IMR-90 (cell line): ENCODE data around the gene EPB41L4A. TPM values are rescaled to one million over a fixed set of nuclear protein-coding genes. Genes with fewer than 3 reads are reported as not detected.

Experiments used
- ATAC-seq: fragments of 200-7000 bp; cut with Tn5 transposase; 2 replicates; pipeline ENCODE4 v1.9.1; 2020; ENCODE audit warnings: low read depth, mild to moderate bottlenecking, moderate library complexity
- BruUV-seq: library from RNA; stranded (reverse); fragments of 400-500 nt; replicated peaks from 2 replicates; lab custom pipeline; 2021; lab: Mats Ljungman, UMichigan
- CTCF ChIA-PET: fragments of 300-600 bp; formaldehyde crosslinking; extraction: SDS; loops from one replicate; lab custom pipeline; 2021; ENCODE audit warnings: antibody characterized with exemption; lab: Yijun Ruan, JAX
- POLR2A ChIA-PET: fragments of 300-600 bp; sonication (Branson Sonifier 250); formaldehyde crosslinking; loops from one replicate; lab custom pipeline; 2022; ENCODE audit warnings: antibody characterized with exemption; ENCODE audit not compliant: unreplicated experiment; lab: Charles Lee
- DNase-seq: peaks from one replicate; pipeline ENCODE4 v3.0.0; 2013
- H2AFZ ChIP-seq: replicated peaks from 2 replicates; pipeline ENCODE3; 2013; ENCODE audit warnings: low read length, mild to moderate bottlenecking; ENCODE audit not compliant: poor library complexity
- H2AK5ac ChIP-seq: 2 replicates; pipeline ENCODE4 v1.6.1; 2013; ENCODE audit warnings: low read depth, low read length, inconsistent platforms
- H2AK9ac ChIP-seq: replicated peaks from 2 replicates; pipeline ENCODE3; 2013; ENCODE audit warnings: mild to moderate bottlenecking, low read depth, low read length, moderate library complexity; ENCODE audit not compliant: poor library complexity
- H2BK120ac ChIP-seq: 2 replicates; pipeline ENCODE4 v1.6.1; 2013; ENCODE audit warnings: low read depth, low read length, inconsistent platforms
- H2BK15ac ChIP-seq: 3 replicates; pipeline ENCODE4 v1.6.1; 2013; ENCODE audit warnings: low read depth, low read length, inconsistent platforms
- H2BK20ac ChIP-seq: 2 replicates; pipeline ENCODE4 v1.6.1; 2013; ENCODE audit warnings: low read depth, mild to moderate bottlenecking, inconsistent platforms, low read length, moderate library complexity
- H2BK5ac ChIP-seq: 2 replicates; pipeline ENCODE4 v1.6.1; 2013; ENCODE audit warnings: mild to moderate bottlenecking, low read depth, low read length, inconsistent platforms; ENCODE audit not compliant: poor library complexity, severe bottlenecking
- H3K14ac ChIP-seq: replicated peaks from 2 replicates; pipeline ENCODE4 v1.6.1; 2013; ENCODE audit warnings: low read depth, low read length, inconsistent platforms
- H3K18ac ChIP-seq: 2 replicates; pipeline ENCODE4 v1.6.1; 2013; ENCODE audit warnings: low read depth, low read length, control low read depth
- H3K23ac ChIP-seq: 2 replicates; pipeline ENCODE4 v1.6.1; 2013; ENCODE audit warnings: low read depth, low read length, inconsistent platforms
- H3K27ac ChIP-seq: 2 replicates; pipeline ENCODE4 v1.5.1; 2013; ENCODE audit warnings: mild to moderate bottlenecking, control low read depth, low read length; ENCODE audit not compliant: insufficient read depth
- H3K27me3 ChIP-seq: 2 replicates; pipeline ENCODE4 v1.6.1; 2013; ENCODE audit warnings: low read length; ENCODE audit not compliant: control insufficient read depth, insufficient read depth
- H3K36me3 ChIP-seq: 2 replicates; pipeline ENCODE4 v1.6.1; 2013; ENCODE audit warnings: low read length, mixed read lengths; ENCODE audit not compliant: control insufficient read depth, insufficient read depth
- H3K4ac ChIP-seq: 2 replicates; pipeline ENCODE4 v1.6.1; 2013; ENCODE audit warnings: low read depth, low read length, inconsistent platforms
- H3K4me1 ChIP-seq: 2 replicates; pipeline ENCODE4 v1.6.1; 2013; ENCODE audit warnings: low read length, mixed read lengths; ENCODE audit not compliant: control insufficient read depth, insufficient read depth
- H3K4me2 ChIP-seq: 2 replicates; pipeline ENCODE4 v1.6.1; 2013; ENCODE audit warnings: low read depth, mild to moderate bottlenecking, control low read depth, low read length, moderate library complexity
- H3K4me3 ChIP-seq: 2 replicates; pipeline ENCODE4 v1.5.1; 2013; ENCODE audit warnings: low read depth, mild to moderate bottlenecking, control low read depth, low read length, moderate library complexity; ENCODE audit not compliant: insufficient read depth
- H3K56ac ChIP-seq: 2 replicates; pipeline ENCODE4 v1.6.1; 2013; ENCODE audit warnings: low read length, inconsistent platforms; ENCODE audit not compliant: insufficient read depth; ENCODE audit errors: extremely low read depth
- H3K79me1 ChIP-seq, 2 experiments: 2 replicates each; pipeline ENCODE4 v1.6.1; 2013; ENCODE audit warnings: low read length in 2 of 2, inconsistent platforms in 1 of 2, low read depth in 1 of 2
- H3K9ac ChIP-seq: 2 replicates; pipeline ENCODE4 v1.6.1; 2013; ENCODE audit warnings: low read depth, low read length, control low read depth
- H3K9me1 ChIP-seq: 2 replicates; pipeline ENCODE4 v1.6.1; 2013; ENCODE audit warnings: low read length, inconsistent platforms; ENCODE audit not compliant: insufficient read depth
- H3K9me3 ChIP-seq: 2 replicates; pipeline ENCODE4 v1.6.1; 2013; ENCODE audit warnings: low read length; ENCODE audit not compliant: control insufficient read depth, insufficient read depth
- H4K20me1 ChIP-seq: 2 replicates; pipeline ENCODE4 v1.6.1; 2013; ENCODE audit warnings: low read length, inconsistent platforms; ENCODE audit not compliant: insufficient read depth
- H4K5ac ChIP-seq: 2 replicates; pipeline ENCODE4 v1.6.1; 2013; ENCODE audit warnings: mild to moderate bottlenecking, low read depth, low read length, control low read depth
- H4K8ac ChIP-seq, 2 experiments: 2 replicates each; pipeline ENCODE4 v1.6.1; 2013; ENCODE audit warnings: low read depth in 2 of 2, low read length in 2 of 2, control low read depth in 1 of 2, inconsistent platforms in 1 of 2
- H4K91ac ChIP-seq: 2 replicates; pipeline ENCODE4 v1.6.1; 2013; ENCODE audit warnings: low read depth, low read length, inconsistent platforms; ENCODE audit not compliant: insufficient read depth
- BHLHE40 ChIP-seq: fragments of 150-350 bp; IDR thresholded peaks from 2 replicates; pipeline ENCODE4 v1.6.1; 2016; ENCODE audit warnings: mild to moderate bottlenecking, low read depth, low read length
- CEBPB ChIP-seq: IDR thresholded peaks from 2 replicates; pipeline ENCODE4 v1.6.1; 2012; ENCODE audit warnings: low read depth, low read length, improper control_type of control experiment
- CHD1 ChIP-seq: IDR thresholded peaks from 2 replicates; pipeline ENCODE4 v1.6.1; 2012; ENCODE audit warnings: low read depth, low read length, improper control_type of control experiment
- MAFK ChIP-seq: IDR thresholded peaks from 2 replicates; pipeline ENCODE4 v1.6.1; 2012; ENCODE audit warnings: low read depth, low read length, improper control_type of control experiment
- MXI1 ChIP-seq: IDR thresholded peaks from 2 replicates; pipeline ENCODE4 v1.6.1; 2012; ENCODE audit warnings: low read depth, mild to moderate bottlenecking, low read length, moderate library complexity, borderline replicate concordance
- NFE2L2 ChIP-seq: fragments of 150-350 bp; IDR thresholded peaks from 2 replicates; pipeline ENCODE4 v1.6.1; 2016; ENCODE audit warnings: low read depth, mild to moderate bottlenecking, low read length
- POLR2A ChIP-seq: IDR thresholded peaks from 2 replicates; pipeline ENCODE4 v1.6.1; 2012; ENCODE audit warnings: mild to moderate bottlenecking, low read depth, low read length
- RAD21 ChIP-seq: IDR thresholded peaks from 2 replicates; pipeline ENCODE4 v1.6.1; 2012; ENCODE audit warnings: low read length, improper control_type of control experiment
- RCOR1 ChIP-seq: IDR thresholded peaks from 2 replicates; pipeline ENCODE4 v1.6.1; 2012; ENCODE audit warnings: mild to moderate bottlenecking, low read length, improper control_type of control experiment; ENCODE audit not compliant: insufficient replicate concordance
- SMC3 ChIP-seq: fragments of 150-350 bp; IDR thresholded peaks from 2 replicates; pipeline ENCODE4 v1.6.1; 2016; ENCODE audit warnings: low read depth, mild to moderate bottlenecking, antibody characterized with exemption, low read length, moderate library complexity
- WGBS, 2 experiments: methylation state at CpG; one replicate each; pipeline versions ENCODE4 v1.1.5 to v1.1.7; 2013; ENCODE audit warnings: missing lambda C conversion rate in 2 of 2; ENCODE audit not compliant: insufficient read length in 1 of 2; ENCODE audit errors: extremely low coverage in 2 of 2; 5-methylcytosine and 5-hydroxymethylcytosine counted together
- dilution Hi-C: fragments of 300-500 bp; cut with HindIII; formaldehyde crosslinking; loops from one replicate; pipeline ENCODE4 v1.14.3; 2018; ENCODE audit warnings: low sequenced_read_pairs; ENCODE audit not compliant: unreplicated experiment
- in situ Hi-C: fragments of 300-500 bp; cut with MboI; formaldehyde crosslinking; loops from 3 replicates; pipeline ENCODE4 v1.14.3; 2019; ENCODE audit warnings: low sequenced_read_pairs, inconsistent platforms, mixed read lengths
- intact Hi-C: fragments of 100-400 bp; cut with micrococcal nuclease; formaldehyde crosslinking; loops from 2 replicates; pipeline ENCODE4 v1.10.0; 2022
- polyA plus RNA-seq, 3 experiments: library from polyadenylated mRNA; depleted of rRNA; stranded (reverse); fragments of >200 nt; gene quantifications; 2 replicates each; pipeline ENCODE4 v1.2.3, GENCODE V29; 2012; ENCODE audit warnings: low replicate concordance in 1 of 3
- total RNA-seq: library from RNA; depleted of rRNA; stranded (reverse); fragments of >200 nt; gene quantifications from 2 replicates; pipeline ENCODE4 v1.2.3, GENCODE V29; 2012
- TF ChIP-seq, protein P1 (sequence below): fragments of 150-350 bp; IDR thresholded peaks from 2 replicates; pipeline ENCODE4 v1.6.1; 2017; ENCODE audit warnings: mild to moderate bottlenecking, antibody characterized with exemption, low read length, low read depth
- TF ChIP-seq, protein P2 (sequence below): conservative IDR thresholded peaks from 2 replicates; pipeline ENCODE4 v1.5.1; 2012; ENCODE audit warnings: mild to moderate bottlenecking, low read depth, low read length, improper control_type of control experiment

The EPB41L4A gene
- total and polyA plus RNA-seq, 2 of the 4 experiments (the other 2 are of a cell fraction): under 0.01 to 0.02 TPM

DNA sequence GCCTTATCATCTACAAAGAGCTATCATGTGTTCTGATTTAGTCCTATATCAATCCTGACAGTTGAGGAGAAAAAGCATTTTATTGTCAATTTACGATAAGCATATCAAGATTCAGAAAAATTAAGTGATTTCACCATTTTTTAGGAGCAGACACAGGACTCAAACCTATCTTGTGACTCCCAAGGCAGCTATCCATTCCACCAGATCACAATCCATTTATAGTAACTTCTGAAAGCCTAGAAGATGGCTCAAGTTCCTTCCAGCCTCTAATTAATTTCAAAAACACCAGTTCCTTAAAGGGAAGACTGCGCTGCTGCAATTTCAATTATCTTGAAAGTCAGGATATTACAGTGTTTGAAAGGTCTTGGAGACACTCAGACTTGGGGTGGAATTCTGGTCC is 114.3 kb downstream of the EPB41L4A start:
- no peaks in the 10 kb centered on the region for H3K9me1 ChIP-seq
- no peaks in the 10 kb centered on the region for H4K20me1 ChIP-seq
- intact Hi-C loops (no loop called here), in situ Hi-C loops (no loop called here), dilution Hi-C loops (no loop called here)
- no peak overlapping the region for H2BK15ac ChIP-seq
- H2AFZ ChIP-seq: no peak overlapping the region
- H3K27me3 ChIP-seq: no peaks in the 10 kb centered on the region
- no peak for DNase-seq
- H3K79me1 ChIP-seq: no peaks in the 10 kb centered on the region
- no peak for TF ChIP-seq CHD1
- TF ChIP-seq MAFK: no peak
- no peak for TF ChIP-seq MXI1
- TF ChIP-seq POLR2A: no peak
- no peak for TF ChIP-seq SMC3
- no peak for TF ChIP-seq NFE2L2
- TF ChIP-seq RCOR1: no peak
- no peak for TF ChIP-seq RAD21
- no peak for TF ChIP-seq BHLHE40
- TF ChIP-seq, protein P1, sequence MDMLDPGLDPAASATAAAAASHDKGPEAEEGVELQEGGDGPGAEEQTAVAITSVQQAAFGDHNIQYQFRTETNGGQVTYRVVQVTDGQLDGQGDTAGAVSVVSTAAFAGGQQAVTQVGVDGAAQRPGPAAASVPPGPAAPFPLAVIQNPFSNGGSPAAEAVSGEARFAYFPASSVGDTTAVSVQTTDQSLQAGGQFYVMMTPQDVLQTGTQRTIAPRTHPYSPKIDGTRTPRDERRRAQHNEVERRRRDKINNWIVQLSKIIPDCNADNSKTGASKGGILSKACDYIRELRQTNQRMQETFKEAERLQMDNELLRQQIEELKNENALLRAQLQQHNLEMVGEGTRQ: no peak
- no peak for TF ChIP-seq CEBPB
- TF ChIP-seq, protein P2, sequence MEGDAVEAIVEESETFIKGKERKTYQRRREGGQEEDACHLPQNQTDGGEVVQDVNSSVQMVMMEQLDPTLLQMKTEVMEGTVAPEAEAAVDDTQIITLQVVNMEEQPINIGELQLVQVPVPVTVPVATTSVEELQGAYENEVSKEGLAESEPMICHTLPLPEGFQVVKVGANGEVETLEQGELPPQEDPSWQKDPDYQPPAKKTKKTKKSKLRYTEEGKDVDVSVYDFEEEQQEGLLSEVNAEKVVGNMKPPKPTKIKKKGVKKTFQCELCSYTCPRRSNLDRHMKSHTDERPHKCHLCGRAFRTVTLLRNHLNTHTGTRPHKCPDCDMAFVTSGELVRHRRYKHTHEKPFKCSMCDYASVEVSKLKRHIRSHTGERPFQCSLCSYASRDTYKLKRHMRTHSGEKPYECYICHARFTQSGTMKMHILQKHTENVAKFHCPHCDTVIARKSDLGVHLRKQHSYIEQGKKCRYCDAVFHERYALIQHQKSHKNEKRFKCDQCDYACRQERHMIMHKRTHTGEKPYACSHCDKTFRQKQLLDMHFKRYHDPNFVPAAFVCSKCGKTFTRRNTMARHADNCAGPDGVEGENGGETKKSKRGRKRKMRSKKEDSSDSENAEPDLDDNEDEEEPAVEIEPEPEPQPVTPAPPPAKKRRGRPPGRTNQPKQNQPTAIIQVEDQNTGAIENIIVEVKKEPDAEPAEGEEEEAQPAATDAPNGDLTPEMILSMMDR: no peak
- no peak overlapping the region for H3K4me3 ChIP-seq
- no peak overlapping the region for H2AK9ac ChIP-seq
- no peak overlapping the region for H4K8ac ChIP-seq
- no peak overlapping the region for H4K91ac ChIP-seq
- H3K9ac ChIP-seq: no peak overlapping the region
- no peak overlapping the region for H3K14ac ChIP-seq
- no peak overlapping the region for H2BK20ac ChIP-seq
- no peak for ATAC-seq
- BruUV-seq: no TSS peak
- H3K18ac ChIP-seq: no peak overlapping the region
- H3K36me3 ChIP-seq: no peaks in the 10 kb centered on the region
- H3K23ac ChIP-seq: no peak overlapping the region
- no peaks in the 10 kb centered on the region for H3K4me1 ChIP-seq
- no peaks in the 10 kb centered on the region for H3K9me3 ChIP-seq
- ChIA-PET POLR2A (no interaction called here), CTCF (no interaction called here)
- H3K4me2 ChIP-seq: no peak overlapping the region
- H2BK120ac ChIP-seq: no peak overlapping the region
- no peak overlapping the region for H3K27ac ChIP-seq
- no peak overlapping the region for H3K4ac ChIP-seq
- H4K5ac ChIP-seq: no peak overlapping the region
- no peak overlapping the region for H3K56ac ChIP-seq
- H2BK5ac ChIP-seq: no peak overlapping the region
- H2AK5ac ChIP-seq: no peak overlapping the region
- WGBS, 2 experiments: no CpG with 5 or more reads among the region's 2 CpGs
